ENCODE measurements around the gene APEX2.

- TF ChIP-seq CTCF (conservative IDR thresholded peaks at IDR 0.05), result no peak
- TF ChIP-seq ZFX (IDR thresholded peaks at IDR 0.05), result no peak
These were observed 38.4 kb upstream of the APEX2 start for GRCh38 chrX:54961750-54962149.

Data from C4-2B (cell line).